GM19468 (cell line): ENCODE measurements around the gene MKNK1.

ENCODE experiments used
- ATAC-seq: cut with Tn5 transposase; IDR thresholded peaks from one replicate; pipeline ENCODE4 v1.9.1; 2021; ENCODE audit warnings: mild to moderate bottlenecking, moderate library complexity, moderate number of reproducible peaks; ENCODE audit not compliant: unreplicated experiment; ENCODE audit errors: extremely low read depth

Gene MKNK1

DNA sequence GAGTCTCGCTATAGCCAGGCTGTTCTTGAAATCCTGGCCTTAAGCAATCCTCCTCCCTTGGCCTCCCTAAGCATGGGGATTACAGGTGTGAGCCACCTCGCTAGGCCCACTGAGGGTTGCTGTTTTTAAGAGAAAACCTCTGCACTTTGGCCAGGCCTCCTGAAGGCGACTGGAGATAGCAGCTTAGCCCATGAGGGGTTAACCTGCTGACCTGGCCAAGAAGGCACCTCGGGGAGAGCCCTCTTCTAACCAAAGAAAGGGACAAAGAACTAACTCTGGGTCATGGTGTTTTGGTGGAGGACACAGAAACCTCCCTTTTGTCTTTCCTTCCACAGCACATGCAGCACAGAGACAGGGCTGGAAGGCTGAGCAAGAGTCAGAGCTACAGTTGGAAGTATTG is 35.0 kb downstream of the MKNK1 start:
- ATAC-seq = no peak

DNA sequence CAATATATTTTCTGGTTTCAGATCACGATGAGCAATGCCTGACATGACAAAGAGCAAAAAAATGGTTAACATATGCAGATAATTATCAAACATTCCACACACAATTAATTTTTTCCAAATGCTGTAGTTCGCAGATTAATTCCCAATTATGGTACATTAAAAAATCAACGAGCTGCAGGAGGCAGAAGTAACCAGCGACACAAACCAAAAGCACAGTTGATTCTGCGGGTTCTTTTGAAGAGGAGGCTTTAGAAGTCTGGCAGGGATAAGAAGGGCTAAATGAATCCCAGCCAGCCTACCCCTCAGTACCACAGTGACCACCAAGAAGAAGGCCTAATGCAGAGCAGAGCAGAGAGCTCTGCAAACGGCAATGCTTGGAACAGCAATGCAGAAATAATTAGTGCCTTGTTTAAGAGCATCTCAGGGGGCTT is 35.6 kb downstream of the MKNK1 start:
- no peak for ATAC-seq

DNA sequence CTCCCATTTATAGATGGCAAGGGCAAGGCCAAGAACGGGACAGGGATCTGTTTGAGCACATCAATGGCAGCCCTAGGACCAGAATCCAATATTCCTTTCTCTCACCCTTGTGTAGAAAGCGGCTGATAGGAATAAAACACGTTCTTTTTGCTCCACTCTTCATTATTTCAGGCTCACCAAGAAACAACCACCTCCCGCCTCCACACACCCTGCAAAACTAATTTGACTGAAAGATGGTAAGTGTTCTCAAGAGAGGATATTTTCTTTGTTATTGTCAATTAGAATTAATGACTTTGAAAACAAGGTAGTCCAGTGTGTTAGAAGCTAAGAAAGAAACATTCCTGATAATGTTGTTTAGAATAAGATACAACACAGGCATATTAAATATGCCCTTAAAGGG is 40.7 kb downstream of the MKNK1 start:
- no peak for ATAC-seq

DNA sequence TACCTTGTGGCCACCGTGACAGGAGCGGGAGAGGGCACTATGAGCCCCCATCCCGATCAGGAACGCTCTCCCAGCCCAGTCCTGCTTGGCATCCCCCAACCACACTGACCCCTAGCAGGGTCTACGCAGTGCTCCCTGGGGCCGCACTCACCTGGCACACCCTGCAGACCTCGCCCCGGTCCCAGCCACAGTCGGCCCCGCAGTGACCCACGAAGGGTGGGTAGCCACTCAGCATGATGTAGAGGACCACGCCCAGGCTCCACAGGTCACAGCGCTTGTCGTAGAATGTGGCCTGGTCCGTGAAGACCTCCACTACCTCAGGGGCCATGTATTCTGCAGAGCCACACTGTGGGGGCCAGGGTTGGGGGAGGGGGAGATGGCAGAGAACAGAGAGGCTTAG is 41.6 kb downstream of the MKNK1 start:
- ATAC-seq = no peak

DNA sequence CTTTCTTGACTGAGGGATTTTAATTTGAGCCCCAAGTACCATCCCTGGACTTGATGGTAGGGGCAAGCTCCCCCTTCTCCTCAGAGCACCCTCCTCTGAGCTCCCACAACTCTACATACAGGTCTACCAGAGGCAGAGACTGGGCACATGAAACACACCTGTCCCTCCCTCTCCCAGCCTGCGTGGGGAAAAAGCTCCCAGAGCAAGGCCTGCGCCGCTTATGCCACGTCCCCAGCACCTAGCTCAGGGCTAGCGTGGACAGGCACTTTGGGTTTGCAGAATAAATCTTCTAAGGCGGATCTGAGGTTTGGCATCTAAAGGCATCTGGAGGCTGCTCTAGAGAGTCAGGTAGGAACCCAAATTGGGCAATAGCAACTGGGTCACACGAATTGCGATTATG is 45.1 kb downstream of the MKNK1 start:
- no peak for ATAC-seq

DNA sequence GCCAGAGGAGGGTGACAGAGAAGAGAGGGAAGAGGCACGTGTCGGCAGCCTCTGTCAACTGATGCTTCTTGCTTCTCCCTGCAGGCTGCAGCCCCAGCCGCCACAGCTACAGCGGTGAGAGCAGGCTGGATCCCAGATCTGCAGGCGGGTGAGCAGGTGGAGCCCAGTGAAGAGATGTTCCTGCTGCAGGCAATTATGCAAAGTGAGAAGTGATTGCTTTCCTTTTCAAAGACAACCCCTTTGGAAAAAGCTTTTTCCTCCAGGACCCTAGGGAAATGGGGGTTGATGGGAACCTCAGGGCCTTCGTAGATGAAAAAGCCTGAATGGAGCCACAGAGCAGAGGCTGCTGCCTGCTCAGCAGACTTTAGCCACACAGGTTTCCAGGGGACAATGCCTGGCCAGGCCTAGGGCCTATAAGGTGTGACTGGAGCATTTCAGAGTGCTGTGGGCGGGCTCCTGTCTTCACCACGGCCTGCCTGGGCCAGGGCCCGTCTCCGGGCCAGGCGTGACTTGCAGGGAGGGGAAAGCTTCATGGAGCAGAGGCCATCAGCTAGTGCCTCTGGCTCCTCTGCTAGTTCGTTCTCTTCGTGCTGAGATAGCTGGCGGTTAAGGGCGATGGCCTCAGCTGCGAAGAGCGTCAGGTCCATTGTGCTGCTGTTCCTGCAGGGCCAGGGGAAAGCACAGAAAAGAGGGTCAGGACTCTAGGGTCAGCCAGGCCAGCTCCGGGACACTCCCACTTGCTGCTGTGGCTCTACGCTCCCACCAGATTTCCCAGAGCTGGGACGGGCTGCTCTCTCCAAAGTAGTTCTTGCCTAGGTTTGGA is 45.7 kb downstream of the MKNK1 start:
- no peak for ATAC-seq

DNA sequence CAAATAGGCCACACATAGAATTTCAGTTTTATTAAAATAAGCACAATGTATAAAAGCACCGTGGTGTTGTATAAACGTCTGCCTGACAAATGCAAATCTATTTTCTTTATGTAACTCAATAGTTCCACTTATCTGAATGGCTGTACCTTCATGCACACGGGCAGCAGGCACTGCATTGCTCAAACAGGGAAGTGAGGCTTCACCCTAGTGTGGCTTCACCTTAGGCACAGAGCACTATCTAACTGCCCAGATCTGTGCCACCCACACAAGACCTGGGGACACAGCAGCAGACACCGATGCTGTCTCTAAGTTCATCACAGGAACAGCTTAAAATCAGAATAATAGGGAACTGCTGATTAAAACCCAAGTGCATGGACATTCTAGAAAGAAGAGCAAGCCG is 46.7 kb downstream of the MKNK1 start:
- no peak for ATAC-seq

DNA sequence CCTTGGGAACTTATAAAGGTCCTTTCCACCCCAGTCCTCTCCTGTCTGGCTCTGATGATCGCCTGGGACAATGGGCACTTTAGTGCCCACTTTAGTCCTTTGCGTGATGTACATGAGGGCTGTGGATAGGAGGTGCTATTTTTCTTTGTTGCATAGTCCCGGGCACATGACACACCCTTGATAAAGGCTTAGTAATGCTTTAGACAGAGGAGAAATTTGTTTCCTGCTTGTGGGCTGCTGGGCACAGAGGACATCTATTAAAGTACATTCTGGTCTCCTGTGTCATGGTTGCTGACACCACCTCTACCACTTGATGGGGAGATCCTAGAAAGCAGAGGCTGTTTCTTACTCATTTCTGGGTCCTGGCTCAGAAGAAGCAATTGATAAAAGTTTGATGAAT is 47.2 kb downstream of the MKNK1 start:
- no peak for ATAC-seq

DNA sequence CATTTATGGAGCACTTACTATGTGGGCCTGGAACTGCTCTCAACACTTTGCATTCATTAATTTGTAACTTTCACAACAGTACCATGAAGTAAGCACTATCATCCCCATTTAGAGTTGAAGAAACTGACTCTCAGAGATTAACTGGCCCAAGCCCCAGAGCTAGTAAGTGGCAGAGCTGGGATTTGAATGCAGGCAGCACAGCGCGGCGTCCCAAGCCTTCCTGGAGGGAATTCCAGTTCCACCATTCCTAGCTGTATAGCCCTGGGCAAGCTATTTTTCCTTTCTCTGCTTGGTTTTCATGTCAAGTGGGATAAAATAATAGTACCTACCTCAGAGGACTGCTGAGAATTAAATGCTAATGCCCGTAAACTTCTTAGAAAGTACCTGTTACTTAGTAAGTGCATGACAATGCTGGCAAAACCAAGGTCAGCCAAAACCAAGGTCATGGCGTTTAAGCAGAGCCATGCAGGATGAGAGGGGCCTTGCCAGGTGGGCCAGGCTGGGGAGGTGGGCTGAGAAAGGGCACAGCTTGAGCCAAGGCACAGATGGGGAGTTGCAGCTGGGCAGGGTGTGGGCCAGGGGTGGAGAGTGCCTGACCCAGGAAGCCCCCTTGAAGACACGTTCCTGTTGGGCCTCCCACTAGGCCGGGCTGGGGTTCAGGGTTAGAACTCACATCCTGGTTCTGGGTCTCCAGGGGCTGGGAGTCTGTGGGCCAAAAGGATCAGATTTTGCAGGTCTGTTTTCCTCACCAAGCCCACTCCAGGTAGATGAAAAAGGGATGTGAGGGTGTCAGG is 48.0 kb downstream of the MKNK1 start:
- ATAC-seq = no peak

DNA sequence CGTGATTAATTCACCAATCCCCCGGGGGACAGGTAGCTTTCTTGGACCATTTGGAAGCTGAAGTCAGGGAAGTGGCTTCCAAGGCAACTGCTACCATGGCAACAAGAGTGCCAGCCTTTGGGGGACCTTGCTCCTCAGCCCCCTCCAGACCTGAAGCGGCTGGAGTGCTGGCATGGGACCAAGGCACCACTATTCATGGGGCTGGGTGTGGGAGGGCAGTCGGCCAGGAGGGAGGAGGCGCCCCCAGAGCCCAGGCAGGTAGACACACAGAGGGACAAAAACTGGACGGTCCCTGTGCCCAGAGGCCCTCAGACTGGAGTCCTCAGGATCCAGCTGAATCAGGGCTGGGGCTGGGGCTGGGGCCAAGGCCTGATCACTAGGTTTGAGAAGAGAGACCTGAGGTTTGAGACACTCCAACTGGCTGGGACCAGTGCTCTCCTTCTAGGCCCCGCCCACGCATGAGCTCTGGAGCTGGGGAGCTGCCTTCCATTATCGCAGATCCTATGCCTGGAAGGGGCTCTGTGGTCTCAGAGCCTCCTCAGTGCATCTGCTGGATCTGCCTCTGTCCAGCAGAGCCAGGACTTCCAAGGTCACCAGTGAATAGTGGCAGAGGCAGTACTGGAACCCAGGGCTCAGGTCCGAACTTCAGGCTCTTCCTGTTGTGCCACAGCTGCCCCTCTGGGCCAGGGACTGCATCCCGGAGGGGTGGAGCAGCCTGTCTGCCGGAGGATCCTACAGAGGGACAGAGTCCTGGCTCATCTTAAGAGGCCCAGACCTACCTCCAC is 49.3 kb downstream of the MKNK1 start:
- no peak for ATAC-seq

DNA sequence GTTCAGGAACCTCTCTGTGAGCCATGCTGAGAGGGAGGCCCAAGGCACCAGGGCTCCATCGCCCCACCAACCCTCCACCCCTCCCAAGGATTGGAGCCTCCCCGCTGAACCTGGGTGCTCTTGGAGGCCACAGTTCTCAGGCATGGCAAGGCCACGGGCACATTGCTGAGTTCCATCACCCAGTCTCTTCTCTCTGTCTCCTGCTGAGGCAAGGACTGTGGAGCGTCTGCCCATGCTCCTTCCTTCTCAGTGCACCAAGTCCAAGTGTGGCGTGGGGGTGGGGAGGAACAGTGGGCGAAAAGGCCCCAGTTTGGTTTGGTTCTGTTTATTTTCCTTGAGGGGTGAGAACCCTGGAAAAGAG is 49.9 kb downstream of the MKNK1 start:
- ATAC-seq = no peak

DNA sequence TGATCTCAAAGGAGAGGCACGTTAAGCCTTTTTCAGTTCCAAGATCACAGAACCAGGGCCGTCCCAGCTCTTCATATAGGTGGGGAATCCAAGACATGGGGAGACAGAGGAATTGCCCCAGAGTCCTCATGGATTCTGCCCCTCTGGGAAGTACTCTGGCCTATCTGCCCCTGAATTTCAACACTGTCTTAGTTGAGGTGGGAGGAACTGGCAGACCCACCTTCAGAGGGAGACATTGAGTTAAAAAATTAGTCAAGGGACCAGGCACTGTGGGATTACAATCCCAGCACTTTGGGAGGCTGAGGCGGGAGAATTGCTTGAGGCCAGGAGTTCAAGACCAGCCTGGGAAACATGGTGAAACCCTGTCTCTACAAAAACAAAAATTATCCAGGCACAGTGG is 50.6 kb downstream of the MKNK1 start:
- no peak for ATAC-seq

DNA sequence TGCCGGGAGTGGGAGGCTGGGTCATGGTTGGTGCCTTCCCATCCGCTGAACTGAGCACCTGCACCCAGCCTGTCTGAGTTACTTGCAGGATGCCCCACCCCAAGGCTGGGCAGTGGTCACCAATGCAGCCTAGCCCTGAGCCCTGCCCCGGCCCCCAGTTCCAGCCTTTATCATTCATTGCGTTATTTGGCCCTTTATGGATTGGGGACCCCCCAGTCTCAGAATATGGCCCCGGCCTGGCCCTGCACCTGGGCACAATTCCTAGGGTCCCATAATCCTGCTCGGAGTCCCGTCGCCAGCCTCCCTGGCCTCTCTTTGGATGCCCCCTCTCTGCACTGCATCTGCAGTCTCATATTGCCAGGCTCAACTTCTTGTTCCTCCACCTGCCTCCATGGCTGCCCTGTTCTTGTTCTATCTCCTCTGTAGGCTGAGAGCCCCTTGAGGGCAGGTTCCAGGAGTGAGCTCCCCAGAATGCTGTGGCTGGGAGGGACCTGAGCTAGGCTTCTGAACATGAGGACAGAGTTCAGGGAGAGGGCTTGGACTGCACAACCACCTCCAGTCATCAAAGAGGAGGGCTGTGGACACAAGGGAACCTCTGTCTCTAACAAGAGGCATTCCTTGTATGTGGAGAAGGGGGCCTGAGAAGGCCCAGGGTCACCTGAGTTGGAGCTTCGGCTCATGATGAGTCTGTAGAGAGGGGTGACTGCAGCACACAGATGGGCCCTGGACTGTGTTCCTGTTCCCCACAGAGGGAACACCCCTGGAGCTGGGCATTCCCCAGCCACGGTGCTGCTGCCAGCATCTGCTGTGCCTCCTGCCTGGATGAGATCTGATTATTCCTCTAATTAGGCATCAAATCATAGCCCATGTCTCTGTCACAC is 51.5 kb downstream of the MKNK1 start:
- no peak for ATAC-seq

DNA sequence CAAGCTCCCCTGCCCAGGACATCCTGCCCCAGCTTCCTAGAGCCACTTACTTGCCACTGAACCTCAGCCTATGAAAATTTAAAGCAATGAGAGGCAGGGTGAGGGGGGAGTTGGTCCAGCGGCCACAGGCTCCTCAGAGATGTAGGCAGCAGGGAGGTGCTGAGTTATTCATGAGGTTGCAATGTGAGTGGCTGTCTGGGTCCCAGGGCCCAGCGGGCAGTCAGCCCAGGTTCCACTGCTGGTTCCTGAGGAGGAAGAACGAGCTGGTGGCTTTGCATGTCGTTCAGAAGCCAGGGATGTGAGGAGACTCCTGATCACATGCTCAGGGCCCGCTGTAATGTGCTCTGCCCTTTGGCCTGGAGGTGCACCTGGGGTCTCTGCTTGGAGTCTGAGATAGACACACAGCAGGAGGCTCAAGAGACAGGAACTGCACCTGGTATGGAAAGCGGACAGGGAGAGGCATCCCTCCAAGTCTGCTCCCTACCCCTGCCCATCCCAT is 52.4 kb downstream of the MKNK1 start, which contains the start of gene KNCN:
KNCN (minus strand) TSS at position 51 of the 499 bp plus-strand sequence. CDS start 432 bp downstream, outside the sequence.
- ATAC-seq = no peak

DNA sequence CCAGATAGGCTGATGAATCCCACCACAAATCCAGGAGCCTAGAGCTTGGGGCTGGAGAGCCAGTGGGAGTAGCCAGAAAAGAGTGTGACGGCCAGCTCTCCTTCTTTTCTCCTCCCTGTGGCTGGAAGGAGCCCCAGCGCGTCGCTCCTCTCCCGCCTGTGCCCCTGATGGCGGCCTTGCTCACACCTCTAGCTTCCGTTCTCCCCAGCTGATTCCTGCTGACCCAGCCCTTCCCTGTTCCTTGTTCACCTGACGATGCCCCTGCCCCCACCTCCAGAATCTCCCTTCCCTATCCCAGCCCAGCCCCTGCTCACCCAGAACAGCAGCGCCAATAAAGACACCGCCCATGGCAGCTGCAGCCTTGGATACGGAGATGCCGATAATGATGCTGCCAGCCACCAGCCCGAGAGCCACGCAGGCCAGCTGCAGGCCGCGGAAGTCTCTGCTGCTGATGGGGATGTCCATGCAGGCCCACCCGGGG is 53.3 kb downstream of the MKNK1 start:
- no peak for ATAC-seq

DNA sequence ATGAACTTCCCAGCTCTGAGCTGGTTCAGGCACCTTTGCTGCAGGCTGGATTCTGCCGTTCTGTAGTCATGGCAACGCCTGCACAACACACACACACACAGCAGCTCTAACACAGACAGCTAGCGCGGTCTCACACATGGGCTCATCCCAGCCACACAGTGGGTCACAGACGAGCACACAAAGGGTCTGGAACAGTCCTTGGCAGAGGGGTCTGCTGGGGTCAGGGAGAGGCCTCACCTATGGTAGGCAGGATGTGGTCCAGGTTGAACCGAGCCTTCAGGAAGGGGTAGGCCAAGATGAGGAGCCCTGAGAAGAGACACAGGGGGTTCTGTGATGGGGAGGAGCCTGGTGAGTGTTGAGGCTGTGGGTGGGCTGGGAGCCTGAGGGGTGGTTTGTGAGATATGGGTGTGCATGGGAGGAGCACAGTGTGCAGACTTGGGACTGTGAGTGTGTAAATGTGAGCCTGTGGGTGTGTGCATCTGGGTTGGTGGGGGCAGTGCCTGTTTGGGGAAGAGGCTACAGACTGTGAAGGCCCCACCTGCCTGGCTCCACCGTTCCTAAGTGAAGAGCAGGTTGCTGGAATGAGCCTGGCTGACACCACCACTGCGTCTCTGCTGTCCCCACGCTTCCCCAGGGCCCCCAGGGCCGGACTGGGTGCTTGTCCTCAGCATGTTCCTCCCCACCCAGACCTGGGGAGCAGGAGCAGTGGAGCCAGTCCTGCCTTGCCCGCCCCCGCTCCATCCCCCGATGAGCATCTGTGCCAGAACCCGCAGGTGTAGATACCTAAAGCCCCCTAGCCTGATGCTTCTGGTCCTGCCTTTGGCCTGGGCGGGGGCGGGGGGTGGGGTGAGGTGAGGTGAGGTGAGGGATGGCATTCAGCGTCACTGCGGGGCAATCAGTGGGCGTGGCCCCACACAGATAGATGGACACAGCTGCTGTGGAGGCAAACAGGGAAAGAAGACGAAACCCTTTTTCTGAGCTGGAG is 54.1 kb downstream of the MKNK1 start:
- ATAC-seq = no peak

DNA sequence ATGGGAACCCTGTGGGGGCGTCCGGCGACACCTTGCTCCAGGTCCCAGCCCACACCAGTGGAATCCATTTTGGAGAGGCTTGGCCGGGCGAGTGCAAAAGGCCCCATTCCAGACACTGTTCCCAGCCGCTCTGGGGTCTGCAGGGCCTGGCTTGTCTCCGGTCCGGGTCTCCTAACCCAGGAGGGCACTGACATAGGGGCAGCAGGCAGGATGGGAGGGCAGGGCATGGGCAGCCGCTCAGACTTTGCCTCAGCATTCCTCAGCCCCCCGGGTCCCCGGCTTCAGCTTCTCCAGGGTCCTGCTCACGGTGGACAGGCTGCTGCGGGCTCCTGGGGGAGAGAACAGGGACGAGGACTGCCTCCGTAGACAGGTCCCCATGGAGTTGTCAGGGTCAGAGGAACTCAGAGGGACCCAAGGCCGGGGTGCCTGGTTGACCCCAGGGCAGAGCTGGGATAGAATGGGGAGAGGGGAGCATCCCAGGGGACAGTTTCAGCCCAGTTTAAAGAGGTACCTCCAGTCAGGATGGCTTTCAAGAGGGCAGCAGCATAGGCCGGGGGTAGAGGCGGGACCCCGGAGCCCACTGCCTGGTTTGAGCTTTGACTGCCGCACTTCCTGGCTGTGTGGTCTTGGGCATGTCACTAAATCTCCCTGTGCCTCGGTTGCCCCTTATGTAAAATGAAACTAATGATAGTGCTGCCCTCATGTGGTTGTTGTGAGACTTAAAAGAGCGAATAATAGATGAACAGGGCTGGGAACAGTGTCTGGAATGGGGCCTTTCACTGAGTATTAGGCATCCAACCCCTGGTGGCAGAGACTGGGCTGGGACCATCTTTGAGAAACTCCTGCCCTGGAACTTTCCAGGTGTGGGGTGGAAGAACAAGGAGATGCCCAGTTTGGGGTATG is 56.3 kb downstream of the MKNK1 start:
- no peak for ATAC-seq
